OCI-LY7 (cell line): ENCODE results near the gene MMRN1. TPM values are rescaled to one million over a fixed set of nuclear protein-coding genes. Genes with fewer than 3 reads are reported as not detected.

ENCODE experiments used
- Bru-seq: library from RNA; stranded (reverse); fragments of 400-500 nt; gene quantifications from one replicate; lab custom pipeline; 2021; lab: Mats Ljungman, UMichigan
- BruChase-seq, 2 experiments: library from RNA; stranded (reverse); fragments of 400-500 nt; gene quantifications; one replicate each; lab custom pipeline; 2021; lab: Mats Ljungman, UMichigan
- BruUV-seq: library from RNA; stranded (reverse); fragments of 400-500 nt; replicated peaks from 2 replicates; lab custom pipeline; 2021; lab: Mats Ljungman, UMichigan
- CTCF ChIA-PET: fragments of 300-600 bp; sonication (Branson Sonifier 250); formaldehyde crosslinking; loops from one replicate; lab custom pipeline; 2022; ENCODE audit warnings: antibody characterized with exemption; ENCODE audit not compliant: unreplicated experiment; lab: Charles Lee
- POLR2A ChIA-PET: fragments of 300-600 bp; sonication (Branson Sonifier 250); formaldehyde crosslinking; loops from one replicate; lab custom pipeline; 2022; ENCODE audit warnings: antibody characterized with exemption; lab: Charles Lee
- DNase-seq: peaks from one replicate; pipeline ENCODE4 v3.0.0-alpha.2; 2015; ENCODE audit warnings: low spot score
- H2AFZ ChIP-seq: fragments of 200-600 bp; sonication (generic), shearing (Covaris generic); 2 replicates; pipeline ENCODE4 v1.6.1; 2014; ENCODE audit warnings: mild to moderate bottlenecking, antibody characterized with exemption, low read length, moderate library complexity
- H3K27ac ChIP-seq: fragments of 200-600 bp; sonication (generic); 2 replicates; pipeline ENCODE4 v1.5.1; 2014; ENCODE audit warnings: mixed run types, low read depth, mild to moderate bottlenecking, moderate library complexity, low read length, inconsistent platforms; ENCODE audit not compliant: poor library complexity, severe bottlenecking
- H3K36me3 ChIP-seq: fragments of 200-600 bp; sonication (generic); 2 replicates; pipeline ENCODE4 v1.6.1; 2014; ENCODE audit warnings: mild to moderate bottlenecking, antibody characterized with exemption, low read length, moderate library complexity, mixed read lengths; ENCODE audit not compliant: insufficient read depth
- H3K4me1 ChIP-seq: fragments of 200-600 bp; sonication (generic); 2 replicates; pipeline ENCODE4 v1.5.1; 2014; ENCODE audit warnings: mild to moderate bottlenecking, low read length; ENCODE audit not compliant: insufficient read depth, poor library complexity, severe bottlenecking
- H3K4me2 ChIP-seq: fragments of 200-600 bp; sonication (generic); 2 replicates; pipeline ENCODE4 v1.6.1; 2014; ENCODE audit warnings: mild to moderate bottlenecking, low read length
- H3K4me3 ChIP-seq: fragments of 200-600 bp; sonication (generic); 2 replicates; pipeline ENCODE4 v1.5.1; 2014; ENCODE audit warnings: mild to moderate bottlenecking, low read depth, low read length; ENCODE audit not compliant: poor library complexity, severe bottlenecking
- H3K79me2 ChIP-seq: fragments of 200-600 bp; sonication (generic); 2 replicates; pipeline ENCODE4 v1.6.1; 2016; ENCODE audit warnings: low read depth, mild to moderate bottlenecking, low read length, moderate library complexity, mixed read lengths; ENCODE audit not compliant: insufficient read depth
- H3K9me2 ChIP-seq: fragments of 200-600 bp; sonication (generic); 2 replicates; pipeline ENCODE4 v1.6.1; 2016; ENCODE audit warnings: mild to moderate bottlenecking, low read length, mixed read lengths; ENCODE audit not compliant: insufficient read depth
- H3K9me3 ChIP-seq: fragments of 200-600 bp; sonication (generic); 2 replicates; pipeline ENCODE4 v1.6.1; 2014; ENCODE audit warnings: mild to moderate bottlenecking, mixed run types, low read length, mixed read lengths
- H4K20me1 ChIP-seq: fragments of 200-600 bp; sonication (generic); 2 replicates; pipeline ENCODE4 v1.6.1; 2014; ENCODE audit warnings: mild to moderate bottlenecking, antibody characterized with exemption, low read length, moderate library complexity, mixed read lengths; ENCODE audit not compliant: insufficient read depth
- EZH2phosphoT487 ChIP-seq: fragments of 200-600 bp; sonication (generic); IDR thresholded peaks from 2 replicates; pipeline ENCODE4 v1.6.1; 2018; ENCODE audit warnings: low read depth, borderline replicate concordance, mild to moderate bottlenecking, mixed run types, antibody characterized with exemption, low read length, moderate library complexity, mixed read lengths
- intact Hi-C: fragments of 100-400 bp; cut with micrococcal nuclease; formaldehyde crosslinking; loops from one replicate; pipeline ENCODE4 v1.10.0; 2022; ENCODE audit not compliant: unreplicated experiment
- long read RNA-seq: library from polyadenylated mRNA; stranded (forward); transcript quantifications from one replicate; pipeline ENCODE4 v2.0.0, GENCODE V29; 2022
- total RNA-seq, 2 experiments: library from RNA; depleted of rRNA in 1 of 2; stranded (reverse); fragments of >200 nt in 1 of 2; shearing (Covaris generic) in 1 of 2; gene quantifications; 2 replicates each; pipeline ENCODE4 v1.2.3, GENCODE V29; 2014 to 2022
- TF ChIP-seq, protein P1 (sequence below): fragments of 200-600 bp; sonication (generic); conservative IDR thresholded peaks from 2 replicates; pipeline ENCODE4 v1.5.1; 2014; ENCODE audit warnings: mild to moderate bottlenecking, antibody characterized with exemption, low read length, moderate library complexity, mixed read lengths

MMRN1 gene, protein sequence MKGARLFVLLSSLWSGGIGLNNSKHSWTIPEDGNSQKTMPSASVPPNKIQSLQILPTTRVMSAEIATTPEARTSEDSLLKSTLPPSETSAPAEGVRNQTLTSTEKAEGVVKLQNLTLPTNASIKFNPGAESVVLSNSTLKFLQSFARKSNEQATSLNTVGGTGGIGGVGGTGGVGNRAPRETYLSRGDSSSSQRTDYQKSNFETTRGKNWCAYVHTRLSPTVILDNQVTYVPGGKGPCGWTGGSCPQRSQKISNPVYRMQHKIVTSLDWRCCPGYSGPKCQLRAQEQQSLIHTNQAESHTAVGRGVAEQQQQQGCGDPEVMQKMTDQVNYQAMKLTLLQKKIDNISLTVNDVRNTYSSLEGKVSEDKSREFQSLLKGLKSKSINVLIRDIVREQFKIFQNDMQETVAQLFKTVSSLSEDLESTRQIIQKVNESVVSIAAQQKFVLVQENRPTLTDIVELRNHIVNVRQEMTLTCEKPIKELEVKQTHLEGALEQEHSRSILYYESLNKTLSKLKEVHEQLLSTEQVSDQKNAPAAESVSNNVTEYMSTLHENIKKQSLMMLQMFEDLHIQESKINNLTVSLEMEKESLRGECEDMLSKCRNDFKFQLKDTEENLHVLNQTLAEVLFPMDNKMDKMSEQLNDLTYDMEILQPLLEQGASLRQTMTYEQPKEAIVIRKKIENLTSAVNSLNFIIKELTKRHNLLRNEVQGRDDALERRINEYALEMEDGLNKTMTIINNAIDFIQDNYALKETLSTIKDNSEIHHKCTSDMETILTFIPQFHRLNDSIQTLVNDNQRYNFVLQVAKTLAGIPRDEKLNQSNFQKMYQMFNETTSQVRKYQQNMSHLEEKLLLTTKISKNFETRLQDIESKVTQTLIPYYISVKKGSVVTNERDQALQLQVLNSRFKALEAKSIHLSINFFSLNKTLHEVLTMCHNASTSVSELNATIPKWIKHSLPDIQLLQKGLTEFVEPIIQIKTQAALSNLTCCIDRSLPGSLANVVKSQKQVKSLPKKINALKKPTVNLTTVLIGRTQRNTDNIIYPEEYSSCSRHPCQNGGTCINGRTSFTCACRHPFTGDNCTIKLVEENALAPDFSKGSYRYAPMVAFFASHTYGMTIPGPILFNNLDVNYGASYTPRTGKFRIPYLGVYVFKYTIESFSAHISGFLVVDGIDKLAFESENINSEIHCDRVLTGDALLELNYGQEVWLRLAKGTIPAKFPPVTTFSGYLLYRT
- total RNA-seq (2014; rRNA removed; shearing (Covaris generic)) (not detected in 2 replicates), total RNA-seq (2022) (0.13 TPM in 1 of 2 replicates, not detected in the other), Bru-seq, nascent RNA (percentile 7 among the genes with signal in this experiment), BruChase-seq, experiment 1, labeled RNA remaining after a 6-hour chase (not detected), BruChase-seq, experiment 2, labeled RNA remaining after a 2-hour chase (percentile 5 among the genes with signal in this experiment)
- long read RNA-seq: 0 reads

DNA sequence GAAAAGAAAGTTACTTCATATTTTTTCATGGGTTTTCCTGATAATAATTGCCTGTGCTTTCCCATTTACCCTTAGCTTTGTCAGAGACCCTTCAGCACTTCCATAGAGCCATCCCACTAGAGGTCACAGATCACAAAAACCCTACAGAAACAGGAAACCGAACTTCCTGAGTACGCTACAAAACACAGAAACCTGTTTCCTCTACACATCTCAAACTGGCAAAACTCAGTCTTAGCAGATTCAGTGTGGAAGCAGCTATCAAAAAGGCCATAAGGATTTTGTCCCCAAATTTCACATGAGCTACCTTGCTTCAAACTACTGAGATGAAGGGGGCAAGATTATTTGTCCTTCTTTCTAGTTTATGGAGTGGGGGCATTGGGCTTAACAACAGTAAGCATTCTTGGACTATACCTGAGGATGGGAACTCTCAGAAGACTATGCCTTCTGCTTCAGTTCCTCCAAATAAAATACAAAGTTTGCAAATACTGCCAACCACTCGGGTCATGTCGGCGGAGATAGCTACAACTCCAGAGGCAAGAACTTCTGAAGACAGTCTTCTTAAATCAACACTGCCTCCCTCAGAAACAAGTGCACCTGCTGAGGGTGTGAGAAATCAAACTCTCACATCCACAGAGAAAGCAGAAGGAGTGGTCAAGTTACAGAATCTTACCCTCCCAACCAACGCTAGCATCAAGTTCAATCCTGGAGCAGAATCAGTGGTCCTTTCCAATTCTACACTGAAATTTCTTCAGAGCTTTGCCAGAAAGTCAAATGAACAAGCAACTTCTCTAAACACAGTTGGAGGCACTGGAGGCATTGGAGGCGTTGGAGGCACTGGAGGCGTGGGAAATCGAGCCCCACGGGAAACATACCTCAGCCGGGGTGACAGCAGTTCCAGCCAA is at the start of gene MMRN1:
Gene MMRN1 (plus strand): TSS at position 206 of the 902 bp plus-strand sequence. CDS start 118 bp downstream, at position 324.
- BruUV-seq: no TSS peak
- ChIA-PET CTCF (no interaction called here), POLR2A (interaction anchor here (1.0 to 1.2 kb wide), 2 partner anchors 10 to 15 kb away, joined by 3 to 4 read pairs; no protein-coding TSS in a partner anchor)
- H3K4me3 ChIP-seq: no peak within 1 kb of the TSS
- H3K4me2 ChIP-seq: peak within 1 kb of the TSS; percentile 57
- intact Hi-C loops: loop anchor here (5.0 kb wide), 1 partner anchor 738 kb away; no protein-coding TSS in a partner anchor
- H3K27ac ChIP-seq: no peak within 1 kb of the TSS
- DNase-seq: peak; percentile 22
- H3K9me3 ChIP-seq: no peaks in the 10 kb centered on the region
- TF ChIP-seq, protein P1, sequence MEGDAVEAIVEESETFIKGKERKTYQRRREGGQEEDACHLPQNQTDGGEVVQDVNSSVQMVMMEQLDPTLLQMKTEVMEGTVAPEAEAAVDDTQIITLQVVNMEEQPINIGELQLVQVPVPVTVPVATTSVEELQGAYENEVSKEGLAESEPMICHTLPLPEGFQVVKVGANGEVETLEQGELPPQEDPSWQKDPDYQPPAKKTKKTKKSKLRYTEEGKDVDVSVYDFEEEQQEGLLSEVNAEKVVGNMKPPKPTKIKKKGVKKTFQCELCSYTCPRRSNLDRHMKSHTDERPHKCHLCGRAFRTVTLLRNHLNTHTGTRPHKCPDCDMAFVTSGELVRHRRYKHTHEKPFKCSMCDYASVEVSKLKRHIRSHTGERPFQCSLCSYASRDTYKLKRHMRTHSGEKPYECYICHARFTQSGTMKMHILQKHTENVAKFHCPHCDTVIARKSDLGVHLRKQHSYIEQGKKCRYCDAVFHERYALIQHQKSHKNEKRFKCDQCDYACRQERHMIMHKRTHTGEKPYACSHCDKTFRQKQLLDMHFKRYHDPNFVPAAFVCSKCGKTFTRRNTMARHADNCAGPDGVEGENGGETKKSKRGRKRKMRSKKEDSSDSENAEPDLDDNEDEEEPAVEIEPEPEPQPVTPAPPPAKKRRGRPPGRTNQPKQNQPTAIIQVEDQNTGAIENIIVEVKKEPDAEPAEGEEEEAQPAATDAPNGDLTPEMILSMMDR: no peak
- TF ChIP-seq EZH2phosphoT487: no peak
- H4K20me1 ChIP-seq: no peaks in the 10 kb centered on the region
- H3K36me3 ChIP-seq: no peaks in the 10 kb centered on the region
- no peaks in the 10 kb centered on the region for H3K79me2 ChIP-seq
- H3K9me2 ChIP-seq: no peaks in the 10 kb centered on the region
- H3K4me1 ChIP-seq: peaks cover 21% of the 10 kb centered on the region
- peak within 1 kb of the TSS; percentile 61 for H2AFZ ChIP-seq

DNA sequence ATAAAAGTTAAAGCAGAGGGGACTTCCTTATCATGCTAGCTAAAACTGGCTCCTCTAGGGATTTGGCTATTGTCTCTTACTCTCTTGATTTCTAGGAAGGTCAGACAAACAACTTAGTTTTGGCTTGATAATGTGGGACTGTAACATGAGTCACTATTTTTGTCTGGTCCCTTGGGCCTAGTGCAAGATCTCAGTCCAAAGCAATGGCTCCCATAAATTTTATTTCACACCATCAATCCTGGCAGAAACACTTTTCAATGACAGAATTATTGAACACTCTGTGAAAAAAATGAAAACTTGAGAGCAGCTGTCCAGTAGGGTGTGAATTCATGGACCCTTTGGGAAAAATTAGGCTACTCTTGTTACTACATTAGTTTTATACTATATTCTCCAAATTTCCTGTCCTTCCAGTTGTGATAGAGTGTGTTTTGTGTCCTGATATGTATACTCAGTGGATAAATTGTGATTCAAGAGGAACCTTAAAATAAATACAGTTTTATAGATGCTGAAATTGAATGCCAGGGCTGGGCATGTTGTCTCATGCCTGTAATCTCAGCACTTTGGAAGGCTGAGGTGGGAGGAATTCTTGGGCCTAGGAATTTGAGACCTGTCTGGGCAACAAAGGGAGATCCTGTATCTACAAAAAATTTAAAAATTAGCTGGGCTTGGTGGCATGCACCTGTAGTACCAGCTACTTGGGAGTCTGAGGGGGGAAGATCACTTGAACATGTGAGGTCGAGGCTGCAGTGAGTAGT is 46.9 kb upstream of the MMRN1 start:
- Histone ChIP-seq H4K20me1 (no peaks in the 10 kb centered on the region), H3K4me2 (no peak overlapping the region), H3K9me3 (no peaks in the 10 kb centered on the region), H3K9me2 (no peaks in the 10 kb centered on the region), H3K4me3 (no peak overlapping the region), H3K79me2 (no peaks in the 10 kb centered on the region), H2AFZ (no peak overlapping the region), H3K4me1 (no peaks in the 10 kb centered on the region), H3K36me3 (no peaks in the 10 kb centered on the region), H3K27ac (no peak overlapping the region)
- intact Hi-C loops: no loop called here
- no peak for DNase-seq
- ChIA-PET POLR2A (no interaction called here), CTCF (no interaction called here)
- no TSS peak for BruUV-seq
- TF ChIP-seq, protein P1: no peak
- no peak for TF ChIP-seq EZH2phosphoT487
